Activated CD8-positive, alpha-beta memory T cell treated with anti-CD3 and anti-CD28 coated beads for 36 hours (primary cell): ENCODE measurements around the gene TUBB6. TPM values are rescaled to one million over a fixed set of nuclear protein-coding genes. Genes with fewer than 3 reads are reported as not detected.

Source experiments
- CTCF ChIA-PET: fragments of 350-600 bp; sonication (Branson Sonifier 250); formaldehyde crosslinking; loops from one replicate; lab custom pipeline; 2021; ENCODE audit warnings: antibody characterized with exemption; lab: Charles Lee
- POLR2A ChIA-PET: fragments of 350-600 bp; sonication (Branson Sonifier 250); formaldehyde crosslinking; loops from one replicate; lab custom pipeline; 2021; ENCODE audit warnings: antibody characterized with exemption; lab: Charles Lee
- total RNA-seq, 2 experiments: library from RNA; stranded (reverse); gene quantifications; one replicate each; pipeline ENCODE4 v1.2.3, GENCODE V29; 2021

The TUBB6 gene
- total RNA-seq, 2 experiments from 2014 or later, result 12.6 to 12.9 TPM

DNA sequence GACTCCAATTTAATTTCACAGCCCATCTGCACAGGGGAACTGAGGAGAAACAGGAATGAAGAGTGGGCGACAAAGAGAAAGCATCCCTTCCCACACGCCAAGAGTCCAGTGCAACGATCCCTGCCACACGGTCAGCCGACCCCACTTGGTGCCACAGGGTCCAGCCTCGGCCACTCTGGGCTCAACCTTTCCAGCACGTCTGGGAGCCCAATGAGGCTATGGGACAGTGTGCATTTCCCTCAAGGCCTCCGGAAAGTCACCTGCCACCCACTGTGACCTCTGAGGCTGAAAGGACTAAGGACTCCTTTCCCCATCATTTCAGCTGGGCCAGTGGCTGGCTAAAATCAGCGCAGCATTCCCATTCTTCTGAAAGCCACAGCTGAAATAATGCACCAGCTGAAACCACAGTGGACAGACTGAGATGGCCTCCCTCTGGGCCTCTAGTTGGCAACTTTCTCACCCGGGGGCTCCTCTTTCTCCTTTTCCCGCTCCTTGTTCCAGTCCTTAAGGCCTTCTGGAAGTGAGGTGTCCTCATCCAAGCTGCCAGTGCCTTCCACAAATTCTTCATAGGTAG, 21.2 kb downstream of the TUBB6 start:
- CTCF ChIA-PET, result interaction anchor here (1.1 kb wide), 1 partner anchor 39 kb away, joined by 3 read pairs; no protein-coding TSS in a partner anchor

DNA sequence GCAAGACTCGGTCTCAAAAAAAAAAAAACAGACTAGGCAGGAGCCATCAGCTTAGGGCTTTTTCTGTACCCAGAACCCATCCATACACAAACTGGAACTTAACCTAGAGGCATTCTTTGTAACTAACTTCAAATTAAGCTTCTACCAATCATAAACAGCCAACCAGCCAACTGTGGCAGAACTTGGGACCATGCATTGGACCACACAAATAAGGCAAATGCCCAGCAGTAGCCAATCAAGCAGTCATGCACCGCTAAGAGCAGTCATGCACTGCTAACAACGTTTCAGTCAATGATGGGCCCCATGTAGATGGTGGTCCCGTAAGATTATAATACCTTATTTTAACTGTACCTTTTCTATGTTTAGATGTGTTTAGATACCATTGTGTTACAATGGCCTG, 22.7 kb downstream of the TUBB6 start:
- ChIA-PET CTCF (no interaction called here), POLR2A (no interaction called here)

More for the DNA sequence above, 21.2 kb downstream of the TUBB6 start:
- POLR2A ChIA-PET, result no interaction called here

DNA sequence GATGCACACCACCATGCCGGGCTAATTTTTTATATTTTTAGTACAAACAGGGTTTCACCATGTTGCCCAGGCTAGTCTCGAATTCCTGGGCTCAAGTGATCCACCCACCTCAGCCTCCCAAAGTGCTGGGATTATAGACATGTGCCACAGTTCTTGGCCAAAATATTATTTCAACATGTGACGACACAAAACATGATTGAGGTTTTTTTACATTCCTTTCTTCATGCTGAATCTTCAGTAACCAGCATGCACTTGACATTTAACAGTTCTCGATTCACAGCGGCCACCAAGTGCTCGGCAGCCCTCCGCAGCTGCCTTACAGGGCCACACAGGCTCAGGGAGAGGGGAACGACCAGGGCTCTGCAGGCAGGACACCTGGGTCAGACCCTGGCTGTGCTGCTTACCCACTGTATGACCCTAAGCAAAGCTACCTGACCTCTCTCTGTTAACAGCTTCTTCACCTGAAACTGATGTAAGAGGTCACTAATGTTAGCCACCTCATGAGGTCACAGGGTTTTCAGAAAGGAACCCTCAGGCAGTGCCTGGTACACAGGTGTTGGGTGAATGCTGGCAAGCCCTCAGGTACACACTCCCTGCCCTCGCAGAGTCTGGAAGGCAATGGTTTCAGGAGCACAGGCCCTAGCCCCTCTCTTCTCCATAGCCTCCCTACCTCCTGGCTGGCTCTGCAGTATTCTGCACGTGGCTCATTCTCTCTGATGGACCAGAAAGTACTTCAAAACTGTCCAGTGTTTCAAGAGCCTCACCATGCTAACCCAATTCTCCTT, 25.7 kb downstream of the TUBB6 start:
- CTCF ChIA-PET, result no interaction called here
- POLR2A ChIA-PET, result no interaction called here

- ChIA-PET CTCF (no interaction called here), POLR2A (no interaction called here)
Measured at GRCh38 chr18:12334366-12334808, 26.3 kb downstream of the TUBB6 start.

GRCh38 chr18:12334863-12335262, 26.8 kb downstream of the TUBB6 start:
- CTCF ChIA-PET, result interaction anchor here (2.1 kb wide), 1 partner anchor 7 kb away, joined by 6 read pairs; no protein-coding TSS in a partner anchor
- POLR2A ChIA-PET, result no interaction called here

DNA sequence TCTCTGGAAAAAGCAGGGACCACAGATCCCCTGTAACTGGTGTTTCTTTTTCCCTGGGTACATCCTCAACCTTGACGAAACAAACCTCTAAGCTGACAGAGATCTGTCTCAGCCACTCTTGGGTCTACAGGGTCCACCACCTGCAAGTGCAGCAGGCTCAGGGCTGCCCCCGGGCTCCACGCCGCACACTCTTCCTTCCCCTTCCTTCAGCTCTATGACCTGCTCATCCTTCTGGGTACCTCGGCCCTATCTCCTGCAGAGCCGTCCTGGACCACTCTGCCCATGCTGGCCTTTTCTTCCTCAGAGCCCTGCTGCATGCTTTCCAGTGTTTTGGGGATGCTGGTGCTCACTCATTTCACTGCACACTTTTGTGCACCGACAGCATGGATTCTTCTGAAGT, 27.5 kb downstream of the TUBB6 start:
- CTCF ChIA-PET, result interaction anchor here (2.1 kb wide), 1 partner anchor 8 kb away, joined by 6 read pairs; no protein-coding TSS in a partner anchor
- POLR2A ChIA-PET, result no interaction called here

DNA sequence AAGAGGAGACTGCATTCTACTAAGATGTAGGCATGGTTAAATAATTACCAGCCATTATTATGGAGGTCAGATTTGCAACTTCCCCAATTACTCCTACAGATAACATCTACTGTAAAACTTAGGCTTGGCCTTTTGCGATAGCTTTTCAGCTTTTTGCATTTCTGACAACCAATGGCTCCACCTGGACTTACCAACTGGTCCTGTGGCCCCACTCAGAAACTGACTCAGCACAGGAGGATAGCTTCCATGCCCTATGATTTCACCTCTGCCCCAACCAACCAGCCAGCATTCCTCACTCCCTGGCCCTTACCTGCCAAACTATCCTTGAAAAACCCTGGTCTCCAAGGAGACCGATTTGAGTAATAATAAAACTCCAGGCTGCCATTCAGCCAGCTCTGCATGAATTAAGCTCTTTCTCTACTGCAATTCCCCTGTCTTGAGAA, 28.2 kb downstream of the TUBB6 start:
- ChIA-PET CTCF (interaction anchor here (2.1 kb wide), 1 partner anchor 9 kb away, joined by 6 read pairs; no protein-coding TSS in a partner anchor), POLR2A (no interaction called here)

DNA sequence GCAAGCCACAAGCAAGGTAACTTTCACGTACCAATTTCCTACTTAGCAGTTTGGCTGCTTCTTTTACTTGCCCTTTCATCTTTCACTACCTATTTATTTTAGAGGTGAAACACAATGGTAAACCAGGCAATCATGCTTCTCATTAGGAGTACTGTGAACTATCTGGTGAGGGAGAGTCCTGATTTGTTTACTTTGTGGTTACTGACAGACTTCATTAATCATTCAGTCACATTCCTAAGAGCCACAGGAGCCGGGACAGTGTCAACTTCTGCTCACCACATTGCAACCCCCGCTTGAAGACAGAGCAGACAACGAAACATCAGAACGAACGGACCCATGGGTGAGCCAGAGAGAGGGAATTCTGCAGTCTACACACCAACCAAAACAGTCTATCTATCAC, 28.8 kb downstream of the TUBB6 start:
- ChIA-PET CTCF (interaction anchor here (2.1 kb wide), 1 partner anchor 9 kb away, joined by 6 read pairs; no protein-coding TSS in a partner anchor), POLR2A (no interaction called here)

GRCh38 chr18:12338382-12338781, 30.3 kb downstream of the TUBB6 start:
- POLR2A ChIA-PET, result interaction anchor here (0.7 kb wide), 1 partner anchor 60 kb away, joined by 3 read pairs; no protein-coding TSS in a partner anchor
- CTCF ChIA-PET, result no interaction called here

DNA sequence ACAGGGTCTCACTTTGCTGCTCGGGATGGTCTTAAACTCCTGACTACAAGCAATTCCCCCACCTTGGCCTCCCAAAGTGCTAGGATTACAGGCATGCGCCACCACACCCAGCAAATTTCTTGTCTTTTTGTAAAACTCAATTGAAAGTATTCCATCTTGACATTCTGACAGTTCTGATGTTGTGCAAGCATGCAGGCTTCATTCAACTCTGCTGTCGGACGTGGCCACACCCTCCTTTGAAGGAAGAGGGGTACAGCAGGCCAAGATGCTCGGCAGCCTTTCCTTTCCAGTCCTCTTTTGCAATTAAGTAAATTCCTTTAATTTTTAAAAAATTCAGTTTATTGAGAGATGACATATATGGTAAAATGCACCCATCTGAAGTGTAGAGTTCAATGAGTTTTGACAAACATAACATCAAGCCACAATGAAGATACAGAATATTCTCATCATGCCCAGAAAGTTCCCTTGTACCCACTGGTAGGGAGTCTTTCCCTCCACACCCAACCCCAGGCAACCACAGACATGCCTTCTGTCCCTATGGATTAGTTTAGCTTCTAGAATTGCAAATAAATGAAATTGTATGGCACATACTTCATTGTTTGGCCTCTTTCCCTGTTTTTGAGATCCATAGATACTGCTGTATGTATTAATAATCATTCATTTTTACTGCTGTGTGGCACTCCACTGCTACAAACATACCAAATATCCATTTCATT, 33.1 kb downstream of the TUBB6 start:
- ChIA-PET POLR2A (no interaction called here), CTCF (interaction anchor here (0.6 kb wide), 1 partner anchor 319 kb away, joined by 3 read pairs; no protein-coding TSS in a partner anchor)

GRCh38 chr18:12342661-12343060, 34.6 kb downstream of the TUBB6 start:
- CTCF ChIA-PET, result no interaction called here
- POLR2A ChIA-PET, result no interaction called here

DNA sequence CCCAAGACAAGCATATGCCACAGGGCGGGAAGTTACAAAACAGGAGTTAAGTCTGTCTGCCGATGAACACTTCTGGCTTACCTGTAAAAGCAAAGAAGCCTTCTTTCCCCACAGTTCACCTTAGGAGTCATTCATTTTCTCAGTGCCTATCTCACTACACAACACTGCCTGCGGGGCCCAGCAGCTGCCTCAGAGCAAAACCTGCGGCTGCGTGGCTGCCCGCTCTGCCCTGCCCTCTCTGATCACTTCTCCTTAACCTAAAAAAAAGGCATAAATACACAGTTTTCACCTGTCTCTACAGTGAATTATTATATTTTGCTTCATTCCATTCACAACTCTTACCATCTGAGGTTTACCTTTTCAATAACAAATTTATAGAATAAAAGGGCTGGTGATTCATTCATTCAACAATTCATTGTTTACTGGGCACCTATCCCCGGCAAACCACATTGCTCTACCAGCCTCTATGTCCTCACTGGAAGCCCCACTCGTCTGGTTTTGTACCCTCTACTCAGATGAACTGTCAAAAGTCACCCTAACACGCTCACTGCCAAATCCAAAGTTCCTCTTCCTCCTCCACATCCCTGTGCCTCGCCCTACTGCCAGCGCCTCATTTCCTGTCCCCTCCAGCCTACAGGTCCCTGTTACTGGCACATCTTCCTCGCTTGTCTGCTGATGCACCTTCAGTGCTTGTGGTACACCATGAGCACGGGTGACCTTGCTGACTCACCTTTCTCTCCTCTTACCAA, 37.6 kb downstream of the TUBB6 start:
- CTCF ChIA-PET, result no interaction called here
- POLR2A ChIA-PET, result no interaction called here

GRCh38 chr18:12346240-12346565, 38.2 kb downstream of the TUBB6 start:
- ChIA-PET POLR2A (no interaction called here), CTCF (no interaction called here)

DNA sequence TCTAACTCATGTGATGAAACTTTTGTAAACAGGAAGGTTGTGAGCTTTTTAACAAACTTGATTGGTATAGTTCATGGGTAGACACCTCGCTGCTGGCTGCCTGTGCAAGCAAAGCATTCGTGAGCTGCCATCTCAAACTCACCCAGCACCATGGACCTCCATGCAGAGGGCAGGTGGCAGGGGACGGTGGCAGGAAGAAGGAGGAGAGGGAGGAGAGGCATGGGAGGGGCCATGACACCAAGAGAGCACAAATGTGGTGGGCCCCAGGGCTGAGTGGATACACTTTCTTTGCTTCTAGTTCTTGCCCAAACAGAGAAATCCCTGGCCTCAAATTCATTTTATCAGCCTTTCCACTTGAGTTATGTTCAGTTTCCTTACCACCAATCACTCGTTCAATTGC, 39.9 kb downstream of the TUBB6 start:
- ChIA-PET CTCF (interaction anchor here (1.0 kb wide), 1 partner anchor 20 kb away, joined by 4 read pairs; no protein-coding TSS in a partner anchor), POLR2A (no interaction called here)

DNA sequence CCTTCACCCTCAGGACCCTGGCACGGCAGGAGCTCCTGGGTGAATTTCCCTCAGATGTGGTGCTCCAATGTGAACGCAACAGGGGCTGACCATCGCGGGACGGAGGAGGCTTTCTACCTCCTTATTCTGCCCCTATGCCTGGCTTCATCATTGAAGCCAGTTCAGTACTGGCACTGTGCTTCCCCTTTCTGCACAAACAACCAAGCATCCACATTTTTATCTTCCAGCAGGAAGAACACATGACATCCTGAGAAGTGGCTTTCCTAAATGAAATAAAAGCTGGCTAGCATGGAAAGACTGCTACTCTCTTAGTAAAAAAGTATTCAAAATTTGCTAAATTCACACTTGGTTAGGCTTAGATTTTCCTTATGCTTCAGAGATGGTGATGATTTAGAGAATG, 44.1 kb downstream of the TUBB6 start:
- CTCF ChIA-PET, result interaction anchor here (0.5 to 0.6 kb wide), 2 partner anchors 23 to 695 kb away, joined by 3 read pairs; no protein-coding TSS in a partner anchor
- POLR2A ChIA-PET, result no interaction called here

DNA sequence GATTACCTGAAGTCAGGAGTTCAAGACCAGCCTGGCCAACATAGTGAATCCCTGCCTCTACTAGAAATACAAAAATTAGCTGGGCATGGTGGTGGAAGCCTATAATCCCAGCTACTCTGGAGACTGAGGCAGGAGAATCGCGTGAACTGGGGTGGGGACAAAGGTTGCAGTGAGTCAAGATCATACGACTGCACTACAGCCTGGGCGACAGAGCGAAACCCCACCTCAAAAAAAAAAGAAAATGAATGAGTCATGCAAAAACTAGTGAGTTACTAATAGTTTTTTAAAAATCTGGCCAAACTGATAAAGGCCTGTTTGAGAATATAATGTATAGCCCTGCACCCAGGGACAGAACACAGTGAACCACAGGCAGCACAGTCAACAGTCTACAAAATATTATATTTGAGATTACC, 51.5 kb downstream of the TUBB6 start:
- ChIA-PET CTCF (no interaction called here), POLR2A (no interaction called here)

DNA sequence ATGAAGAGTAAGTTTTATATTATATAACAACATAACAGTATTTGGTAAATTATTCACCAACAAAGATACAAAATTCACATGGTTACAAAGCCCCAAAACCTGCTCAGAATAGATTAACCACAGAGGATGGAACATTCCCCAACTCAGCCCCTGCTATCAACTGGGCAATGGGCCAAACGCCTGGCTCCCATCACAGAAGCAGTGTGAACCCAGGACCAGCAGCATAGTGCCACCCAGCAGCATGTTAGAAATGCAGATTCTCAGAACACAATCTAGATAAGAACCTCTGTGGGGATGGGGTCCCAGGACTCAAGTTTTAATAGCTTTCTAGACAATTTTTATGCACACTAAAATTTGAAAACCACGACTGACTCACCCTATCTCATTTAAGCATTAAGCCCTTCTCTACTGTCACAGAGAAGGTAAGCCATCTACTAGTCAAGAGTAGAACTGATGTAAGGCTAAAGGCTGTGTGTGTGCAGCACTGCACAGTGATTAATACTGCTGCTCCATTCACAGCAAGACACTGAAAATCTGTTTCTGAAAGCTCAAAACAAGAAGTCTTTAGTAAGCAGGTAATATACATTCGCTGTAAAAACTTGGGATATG, 53.8 kb downstream of the TUBB6 start:
- ChIA-PET POLR2A (no interaction called here), CTCF (interaction anchor here (0.6 kb wide), 1 partner anchor 21 kb away, joined by 3 read pairs; no protein-coding TSS in a partner anchor)

- ChIA-PET CTCF (interaction anchor here (0.6 kb wide), 1 partner anchor 21 kb away, joined by 3 read pairs; no protein-coding TSS in a partner anchor), POLR2A (no interaction called here)
Measured at GRCh38 chr18:12362473-12363174, 54.6 kb downstream of the TUBB6 start.
